ENCODE data around the gene NSF. TPM values are rescaled to one million over a fixed set of nuclear protein-coding genes. Genes with fewer than 3 reads are reported as not detected.
"Not testable (repeated sequence)": the region's sequence is repeated elsewhere in the genome, so short reads cannot be mapped to it uniquely, and the experiment has no call there.

Gene NSF
- total and polyA plus RNA-seq, 8 donors, result 26.9 to 61.8 (median 32.0) TPM

GRCh38 chr17:46598344-46598931 is 8.0 kb downstream of the NSF start:
- H3K27ac ChIP-seq; H3K4me3 ChIP-seq; DNase-seq; H3K36me3 ChIP-seq; H3K9me3 ChIP-seq; H3K4me1 ChIP-seq; ATAC-seq; intact Hi-C loops (cut with DNase I); H3K27me3 ChIP-seq: not testable (repeated sequence)

GRCh38 chr17:46600767-46601166 is 10.3 kb downstream of the NSF start:
- H3K27ac ChIP-seq; H3K27me3 ChIP-seq; intact Hi-C loops (cut with DNase I); H3K4me3 ChIP-seq; H3K9me3 ChIP-seq; H3K36me3 ChIP-seq; H3K4me1 ChIP-seq; ATAC-seq; DNase-seq: not testable (repeated sequence)

- H3K9me3 ChIP-seq; H3K27ac ChIP-seq; ATAC-seq; H3K27me3 ChIP-seq; H3K36me3 ChIP-seq; H3K4me3 ChIP-seq; intact Hi-C loops (cut with DNase I); DNase-seq; H3K4me1 ChIP-seq: not testable (repeated sequence)
Observed at GRCh38 chr17:46603125-46603524, 12.7 kb downstream of the NSF start.

- H3K9me3 ChIP-seq; H3K27me3 ChIP-seq; H3K4me1 ChIP-seq; H3K36me3 ChIP-seq; H3K27ac ChIP-seq; ATAC-seq; intact Hi-C loops (cut with DNase I); H3K4me3 ChIP-seq; DNase-seq: not testable (repeated sequence)
Observed at GRCh38 chr17:46611304-46611703, 20.8 kb downstream of the NSF start.

GRCh38 chr17:46613876-46614275 is 23.4 kb downstream of the NSF start:
- H3K4me3 ChIP-seq; H3K27me3 ChIP-seq; ATAC-seq; H3K4me1 ChIP-seq; H3K36me3 ChIP-seq; H3K27ac ChIP-seq; intact Hi-C loops (cut with DNase I); DNase-seq; H3K9me3 ChIP-seq: not testable (repeated sequence)

- H3K9me3 ChIP-seq; intact Hi-C loops (cut with DNase I); H3K4me3 ChIP-seq; ATAC-seq; H3K27me3 ChIP-seq; DNase-seq; H3K4me1 ChIP-seq; H3K27ac ChIP-seq; H3K36me3 ChIP-seq: not testable (repeated sequence)
Observed at GRCh38 chr17:46617121-46617520, 26.7 kb downstream of the NSF start.

- ATAC-seq; H3K27ac ChIP-seq; DNase-seq; H3K4me3 ChIP-seq; intact Hi-C loops (cut with DNase I); H3K36me3 ChIP-seq; H3K27me3 ChIP-seq; H3K4me1 ChIP-seq; H3K9me3 ChIP-seq: not testable (repeated sequence)
Observed at GRCh38 chr17:46618975-46619374, 28.5 kb downstream of the NSF start.

- H3K4me3 ChIP-seq; intact Hi-C loops (cut with DNase I); H3K4me1 ChIP-seq; H3K9me3 ChIP-seq; ATAC-seq; DNase-seq; H3K27me3 ChIP-seq; H3K36me3 ChIP-seq; H3K27ac ChIP-seq: not testable (repeated sequence)
Observed at GRCh38 chr17:46623790-46624189, 33.3 kb downstream of the NSF start.

- H3K27ac ChIP-seq; H3K4me3 ChIP-seq; ATAC-seq; intact Hi-C loops (cut with DNase I); DNase-seq; H3K4me1 ChIP-seq; H3K9me3 ChIP-seq; H3K27me3 ChIP-seq; H3K36me3 ChIP-seq: not testable (repeated sequence)
Observed at GRCh38 chr17:46624726-46625125, 34.3 kb downstream of the NSF start.

- H3K4me3 ChIP-seq; H3K4me1 ChIP-seq; H3K27me3 ChIP-seq; H3K9me3 ChIP-seq; H3K36me3 ChIP-seq; DNase-seq; H3K27ac ChIP-seq; ATAC-seq; intact Hi-C loops (cut with DNase I): not testable (repeated sequence)
Observed at GRCh38 chr17:46627452-46627851, 37.0 kb downstream of the NSF start.

GRCh38 chr17:46628753-46629436 is 38.4 kb downstream of the NSF start:
- H3K9me3 ChIP-seq; ATAC-seq; H3K36me3 ChIP-seq; DNase-seq; H3K4me1 ChIP-seq; H3K27ac ChIP-seq; H3K4me3 ChIP-seq; H3K27me3 ChIP-seq; intact Hi-C loops (cut with DNase I): not testable (repeated sequence)

GRCh38 chr17:46632146-46632545 is 41.7 kb downstream of the NSF start:
- H3K9me3 ChIP-seq; H3K27ac ChIP-seq; intact Hi-C loops (cut with DNase I); DNase-seq; H3K4me3 ChIP-seq; H3K4me1 ChIP-seq; H3K36me3 ChIP-seq; H3K27me3 ChIP-seq: not testable (repeated sequence)
- peak; percentile 65 for ATAC-seq

- H3K36me3 ChIP-seq; intact Hi-C loops (cut with DNase I); H3K9me3 ChIP-seq; H3K4me3 ChIP-seq; H3K27me3 ChIP-seq; H3K27ac ChIP-seq; DNase-seq; ATAC-seq; H3K4me1 ChIP-seq: not testable (repeated sequence)
Observed at GRCh38 chr17:46634844-46635243, 44.4 kb downstream of the NSF start.

Data from left lung (tissue), 10 donors.